ENCODE results near the gene RYR2.

- no peak for TF ChIP-seq CTCF (conservative IDR thresholded peaks at IDR 0.05; ENCODE audit: low read depth, low read length)
- TF ChIP-seq EZH2 (IDR thresholded peaks at IDR 0.05; ENCODE audit: borderline replicate concordance, low read depth, low read length, poor library complexity, severe bottlenecking) = no peak
Measured at GRCh38 chr1:237868817-237869600, 827.0 kb downstream of the RYR2 start.

Data from A673 (cell line).